ENCODE data around the gene IKZF3.

DNA sequence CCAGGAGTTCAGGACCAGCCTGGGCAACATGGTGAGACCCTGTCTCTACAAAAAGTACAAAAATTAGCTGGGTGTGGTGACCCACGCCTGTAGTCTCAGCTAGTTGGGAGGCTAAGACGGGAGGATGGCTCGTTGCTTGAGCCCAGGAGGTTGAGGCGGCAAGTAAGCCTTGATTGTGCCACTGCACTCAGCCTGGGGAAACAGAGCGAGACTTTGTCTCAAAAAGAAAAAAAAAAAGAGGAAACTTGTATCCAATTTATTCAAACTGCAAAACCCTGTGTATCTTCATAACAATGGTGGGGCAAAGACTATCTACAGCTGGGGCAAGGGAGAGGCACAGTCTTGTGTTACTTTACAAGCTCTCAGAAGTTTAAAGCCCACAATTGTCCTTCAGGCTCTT is 104.9 kb downstream of the IKZF3 start:
- no peak for TF ChIP-seq CTCF (conservative IDR thresholded peaks at IDR 0.05; ENCODE audit: low read length)
- TF ChIP-seq EZH2phosphoT487 (IDR thresholded peaks at IDR 0.05; ENCODE audit: borderline replicate concordance), result no peak

All from Loucy (cell line).